Tibial nerve (tissue), 3 donors: ENCODE measurements around the gene ERG.

Source experiments
- EP300 ChIP-seq, 2 donors: sonication (generic); formaldehyde crosslinking; IDR thresholded peaks; one replicate each; pipeline ENCODE4 v1.6.1; 2017; ENCODE audit warnings: antibody characterized with exemption in 2 of 2, mild to moderate bottlenecking in 1 of 2
- POLR2A ChIP-seq, 2 donors: fragments of 450-650 bp; IDR thresholded peaks; one replicate each; pipeline ENCODE4 v1.6.1; 2017; ENCODE audit warnings: antibody characterized with exemption in 2 of 2, mild to moderate bottlenecking in 2 of 2, moderate library complexity in 2 of 2

DNA sequence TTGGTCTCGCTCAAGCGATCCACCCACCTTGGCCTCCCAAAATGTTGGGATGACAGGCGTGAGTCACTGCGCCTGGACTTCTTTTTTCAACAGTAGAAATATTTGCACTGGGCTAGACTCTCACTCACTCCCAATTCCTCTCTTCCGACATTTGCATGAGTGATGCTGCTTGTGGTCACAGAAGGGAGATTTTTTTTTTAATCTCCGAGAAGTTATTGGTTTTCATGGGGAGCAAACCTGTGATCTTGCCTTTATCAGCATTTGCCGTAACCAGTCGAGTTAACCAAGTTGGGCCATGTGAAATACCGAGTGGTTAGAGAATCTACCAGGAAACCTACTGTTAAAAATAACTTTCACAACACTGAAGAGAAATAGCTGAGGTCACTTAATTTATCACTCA lies 21.1 kb downstream of the ERG start:
- TF ChIP-seq POLR2A (IDR thresholded peaks at IDR 0.05): no peak
- no peak for TF ChIP-seq EP300 (IDR thresholded peaks at IDR 0.05)
